GM21367 (cell line): ENCODE results near the gene CUX1.

Experiments used
- ATAC-seq: cut with Tn5 transposase; IDR thresholded peaks from one replicate; pipeline ENCODE4 v1.9.1; 2021; ENCODE audit not compliant: unreplicated experiment

Gene CUX1

GRCh38 chr7:102232611-102233286, 415.3 kb downstream of the CUX1 start:
- no peak for ATAC-seq

GRCh38 chr7:102234131-102234530, 416.7 kb downstream of the CUX1 start:
- ATAC-seq: no peak

- no peak for ATAC-seq
Observed at GRCh38 chr7:102234801-102235550, 417.6 kb downstream of the CUX1 start.

- ATAC-seq: no peak
Observed at GRCh38 chr7:102236102-102236501, 418.7 kb downstream of the CUX1 start.

GRCh38 chr7:102236592-102237287, 419.3 kb downstream of the CUX1 start:
- no peak for ATAC-seq

- no peak for ATAC-seq
Observed at GRCh38 chr7:102239206-102239820, 421.9 kb downstream of the CUX1 start.

GRCh38 chr7:102241431-102241830, 424.0 kb downstream of the CUX1 start:
- no peak for ATAC-seq

GRCh38 chr7:102244601-102245000, 427.2 kb downstream of the CUX1 start:
- ATAC-seq: no peak

- no peak for ATAC-seq
Observed at GRCh38 chr7:102248081-102248455, 430.6 kb downstream of the CUX1 start.

GRCh38 chr7:102248456-102249395, 431.3 kb downstream of the CUX1 start:
- ATAC-seq: no peak

GRCh38 chr7:102251531-102252365, 434.3 kb downstream of the CUX1 start:
- no peak for ATAC-seq

- ATAC-seq: no peak
Observed at GRCh38 chr7:102252366-102252982, 435.0 kb downstream of the CUX1 start.

- ATAC-seq: no peak
Observed at GRCh38 chr7:102253066-102253972, 435.9 kb downstream of the CUX1 start.

- no peak for ATAC-seq
Observed at GRCh38 chr7:102253973-102254370, 436.5 kb downstream of the CUX1 start.

- no peak for ATAC-seq
Observed at GRCh38 chr7:102254521-102254920, 437.1 kb downstream of the CUX1 start.

- no peak for ATAC-seq
Observed at GRCh38 chr7:102255501-102255900, 438.1 kb downstream of the CUX1 start.

- no peak for ATAC-seq
Observed at GRCh38 chr7:102255916-102256315, 438.5 kb downstream of the CUX1 start.

GRCh38 chr7:102258073-102258748, 440.8 kb downstream of the CUX1 start:
- no peak for ATAC-seq
